HUES48 (cell line): Measurements from ENCODE around the gene PDE11A.

Experiments
- H3K27ac ChIP-seq: one replicate; pipeline ENCODE4 v1.7.0; 2013; ENCODE audit warnings: low read depth, low read length, inconsistent platforms
- H3K27me3 ChIP-seq: 2 replicates; pipeline ENCODE4 v1.6.1; 2013; ENCODE audit warnings: mild to moderate bottlenecking, low read length; ENCODE audit not compliant: control insufficient read depth, insufficient read depth
- H3K36me3 ChIP-seq: 2 replicates; pipeline ENCODE4 v1.6.1; 2013; ENCODE audit warnings: low read length; ENCODE audit not compliant: control insufficient read depth, insufficient read depth
- H3K4me1 ChIP-seq: 2 replicates; pipeline ENCODE4 v1.6.1; 2013; ENCODE audit warnings: mild to moderate bottlenecking, low read length; ENCODE audit not compliant: control insufficient read depth, insufficient read depth
- H3K4me3 ChIP-seq: 2 replicates; pipeline ENCODE4 v1.5.1; 2013; ENCODE audit warnings: mild to moderate bottlenecking, low read depth, low read length
- H3K9ac ChIP-seq: 2 replicates; pipeline ENCODE4 v1.6.1; 2013; ENCODE audit warnings: mild to moderate bottlenecking, low read depth, low read length, moderate library complexity
- H3K9me3 ChIP-seq: 2 replicates; pipeline ENCODE4 v1.6.1; 2013; ENCODE audit warnings: low read length; ENCODE audit not compliant: control insufficient read depth, insufficient read depth

Gene PDE11A

GRCh38 chr2:177597759-177598158 is 474.8 kb downstream of the PDE11A start:
- Histone ChIP-seq H3K4me1 (peaks cover 25% of the 10 kb centered on the region), H3K4me3 (no peak overlapping the region), H3K27me3 (peaks cover 3% of the 10 kb centered on the region; the same call in 1 of the 2 replicates), H3K27ac (no peak overlapping the region), H3K9ac (no peak overlapping the region), H3K36me3 (no peaks in the 10 kb centered on the region), H3K9me3 (no peaks in the 10 kb centered on the region)

- Histone ChIP-seq H3K9ac (no peak overlapping the region), H3K27ac (no peak overlapping the region), H3K4me1 (peaks cover 25% of the 10 kb centered on the region), H3K9me3 (no peaks in the 10 kb centered on the region), H3K4me3 (no peak overlapping the region), H3K27me3 (peaks cover 3% of the 10 kb centered on the region; the same call in 1 of the 2 replicates), H3K36me3 (no peaks in the 10 kb centered on the region)
These were observed 475.7 kb downstream of the PDE11A start for GRCh38 chr2:177596866-177597265.

- no peak overlapping the region for H3K9ac ChIP-seq
- H3K9me3 ChIP-seq, result no peaks in the 10 kb centered on the region
- H3K27me3 ChIP-seq, result peaks cover 3% of the 10 kb centered on the region; the same call in 1 of the 2 replicates
- no peak overlapping the region for H3K27ac ChIP-seq
- no peaks in the 10 kb centered on the region for H3K36me3 ChIP-seq
- peaks cover 25% of the 10 kb centered on the region for H3K4me1 ChIP-seq
- H3K4me3 ChIP-seq, result no peak overlapping the region
These were observed 477.3 kb downstream of the PDE11A start for GRCh38 chr2:177595126-177595845.

GRCh38 chr2:177593402-177593801 is 479.2 kb downstream of the PDE11A start:
- Histone ChIP-seq H3K4me1 (peaks cover 20% of the 10 kb centered on the region), H3K9me3 (no peaks in the 10 kb centered on the region)

GRCh38 chr2:177592945-177593344 is 479.6 kb downstream of the PDE11A start:
- Histone ChIP-seq H3K4me1 (peaks cover 16% of the 10 kb centered on the region), H3K36me3 (no peaks in the 10 kb centered on the region), H3K27me3 (no peaks in the 10 kb centered on the region), H3K9ac (no peak overlapping the region), H3K4me3 (no peak overlapping the region), H3K9me3 (no peaks in the 10 kb centered on the region), H3K27ac (no peak overlapping the region)

More at GRCh38 chr2:177593402-177593801, 479.2 kb downstream of the PDE11A start:
- Histone ChIP-seq H3K9ac (no peak overlapping the region), H3K27ac (no peak overlapping the region), H3K4me3 (no peak overlapping the region), H3K27me3 (peaks cover 3% of the 10 kb centered on the region; the same call in 1 of the 2 replicates), H3K36me3 (no peaks in the 10 kb centered on the region)

GRCh38 chr2:177592397-177592796 is 480.2 kb downstream of the PDE11A start:
- Histone ChIP-seq H3K27me3 (no peaks in the 10 kb centered on the region), H3K27ac (no peak overlapping the region)

GRCh38 chr2:177589186-177589585 is 483.4 kb downstream of the PDE11A start:
- Histone ChIP-seq H3K27me3 (no peaks in the 10 kb centered on the region), H3K9ac (no peak overlapping the region), H3K9me3 (no peaks in the 10 kb centered on the region), H3K4me1 (no peaks in the 10 kb centered on the region), H3K27ac (no peak overlapping the region), H3K4me3 (no peak overlapping the region), H3K36me3 (no peaks in the 10 kb centered on the region)

More at GRCh38 chr2:177592397-177592796, 480.2 kb downstream of the PDE11A start:
- no peaks in the 10 kb centered on the region for H3K9me3 ChIP-seq
- H3K36me3 ChIP-seq, result no peaks in the 10 kb centered on the region
- no peak overlapping the region for H3K4me3 ChIP-seq
- no peak overlapping the region for H3K9ac ChIP-seq
- H3K4me1 ChIP-seq, result peaks cover 11% of the 10 kb centered on the region

GRCh38 chr2:177588671-177589070 is 483.9 kb downstream of the PDE11A start:
- H3K4me3 ChIP-seq, result no peak overlapping the region
- H3K36me3 ChIP-seq, result no peaks in the 10 kb centered on the region
- H3K9me3 ChIP-seq, result no peaks in the 10 kb centered on the region
- H3K27ac ChIP-seq, result no peak overlapping the region
- H3K9ac ChIP-seq, result no peak overlapping the region
- H3K27me3 ChIP-seq, result no peaks in the 10 kb centered on the region
- no peaks in the 10 kb centered on the region for H3K4me1 ChIP-seq

- Histone ChIP-seq H3K27me3 (no peaks in the 10 kb centered on the region), H3K27ac (no peak overlapping the region), H3K9me3 (no peaks in the 10 kb centered on the region), H3K9ac (no peak overlapping the region), H3K36me3 (no peaks in the 10 kb centered on the region), H3K4me1 (no peaks in the 10 kb centered on the region), H3K4me3 (no peak overlapping the region)
These were observed 485.2 kb downstream of the PDE11A start for GRCh38 chr2:177587371-177587770.

GRCh38 chr2:177586154-177586553 is 486.4 kb downstream of the PDE11A start:
- no peaks in the 10 kb centered on the region for H3K27me3 ChIP-seq
- H3K27ac ChIP-seq, result no peak overlapping the region
- H3K9me3 ChIP-seq, result no peaks in the 10 kb centered on the region
- no peak overlapping the region for H3K4me3 ChIP-seq
- no peaks in the 10 kb centered on the region for H3K4me1 ChIP-seq
- no peaks in the 10 kb centered on the region for H3K36me3 ChIP-seq
- H3K9ac ChIP-seq, result no peak overlapping the region

GRCh38 chr2:177585234-177585863 is 487.2 kb downstream of the PDE11A start:
- Histone ChIP-seq H3K9ac (no peak overlapping the region), H3K4me3 (no peak overlapping the region), H3K9me3 (no peaks in the 10 kb centered on the region), H3K4me1 (no peaks in the 10 kb centered on the region), H3K27ac (no peak overlapping the region), H3K36me3 (no peaks in the 10 kb centered on the region), H3K27me3 (no peaks in the 10 kb centered on the region)
